ENCODE measurements around the gene KCNK18.
"Not testable (repeated sequence)": the region's sequence is repeated elsewhere in the genome, so short reads cannot be mapped to it uniquely, and the experiment has no call there.

KCNK18 gene

GRCh38 chr10:117166418-117167345, 30.6 kb upstream of the KCNK18 start:
- Mint-ChIP-seq H3K4me3 (peak overlapping the region; percentile 39), H3K4me1 (peaks cover 44% of the 10 kb centered on the region), H3K36me3 (no peaks in the 10 kb centered on the region), H3K27ac (peak overlapping the region; percentile 35), H3K27me3 (peaks cover 62% of the 10 kb centered on the region), H3K9me3 (no peaks in the 10 kb centered on the region)

DNA sequence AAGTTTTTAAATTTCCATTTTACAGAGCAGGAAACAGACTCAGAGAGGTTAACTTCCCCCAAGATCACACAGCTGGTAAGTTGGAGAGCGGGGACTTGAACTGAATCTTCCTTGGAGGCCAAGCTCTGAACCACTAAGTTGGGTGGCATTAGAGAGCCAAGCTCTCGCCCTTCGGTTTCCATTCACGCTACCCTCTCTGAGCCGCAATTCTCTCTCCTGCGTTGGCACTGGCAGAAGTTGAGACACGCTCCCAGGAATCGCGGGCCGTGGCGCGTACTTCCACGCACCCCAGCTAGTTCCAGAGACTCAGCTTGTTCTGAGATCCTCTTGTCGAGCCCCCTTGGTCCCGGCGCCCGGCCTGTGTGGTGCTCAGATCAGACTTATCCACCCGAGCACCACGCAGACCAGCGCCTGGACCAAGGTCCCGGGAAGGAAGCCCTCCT, 29.9 kb upstream of the KCNK18 start:
- Mint-ChIP-seq H3K4me1 (peaks cover 39% of the 10 kb centered on the region), H3K27me3 (peaks cover 61% of the 10 kb centered on the region), H3K9me3 (no peaks in the 10 kb centered on the region), H3K4me3 (peak overlapping the region; percentile 39), H3K27ac (no peak overlapping the region), H3K36me3 (no peaks in the 10 kb centered on the region)

DNA sequence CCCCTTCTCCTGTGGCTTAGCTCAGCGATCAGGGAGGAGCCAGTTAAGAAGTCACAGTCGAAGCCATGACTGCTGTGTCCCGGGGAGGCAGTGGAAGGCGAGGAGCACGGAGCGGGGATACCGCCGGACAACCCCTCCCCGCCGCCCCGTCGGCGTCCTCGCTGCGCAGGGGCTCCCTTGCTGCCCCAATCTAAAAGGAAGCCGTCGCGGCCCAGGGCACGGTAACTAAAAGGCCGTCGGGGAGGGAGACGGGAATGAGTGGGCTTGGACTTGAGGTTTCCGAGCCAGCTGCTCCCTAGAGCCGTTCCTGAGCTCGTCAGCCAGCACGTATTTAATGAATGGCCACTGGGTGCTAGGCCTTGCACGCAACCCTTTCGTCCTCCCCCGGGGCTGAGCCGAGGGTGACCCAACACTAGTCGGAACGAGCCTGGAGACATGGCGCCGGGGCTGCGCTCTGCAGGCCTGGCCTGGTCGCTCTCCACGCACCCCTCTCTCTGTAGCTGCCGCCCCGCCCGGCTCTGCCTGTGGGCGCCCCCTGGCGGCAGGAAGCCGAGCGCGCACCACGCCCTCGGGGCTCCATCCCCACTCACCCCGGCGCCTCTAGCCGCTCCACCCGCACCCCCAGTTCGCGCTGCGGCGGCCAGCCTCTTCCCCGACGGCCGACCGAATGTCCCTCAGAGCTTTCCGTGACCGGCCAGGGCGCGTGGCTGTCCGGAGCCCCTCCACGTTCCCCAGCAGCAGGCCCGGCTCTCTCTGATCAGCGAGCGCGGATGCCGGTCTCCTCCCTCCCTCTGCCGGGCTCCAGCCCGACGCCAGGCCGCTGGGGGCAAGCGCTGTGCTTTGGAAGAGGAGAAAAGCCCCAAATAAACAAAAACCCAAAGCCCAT, 29.3 kb upstream of the KCNK18 start:
- peaks cover 61% of the 10 kb centered on the region for H3K27me3 Mint-ChIP-seq
- no peaks in the 10 kb centered on the region for H3K36me3 Mint-ChIP-seq
- H3K27ac Mint-ChIP-seq = no peak overlapping the region
- peak overlapping the region; percentile 52 for H3K4me3 Mint-ChIP-seq
- peaks cover 35% of the 10 kb centered on the region for H3K4me1 Mint-ChIP-seq
- H3K9me3 Mint-ChIP-seq = no peaks in the 10 kb centered on the region

- Mint-ChIP-seq H3K9me3 (no peaks in the 10 kb centered on the region), H3K4me1 (peaks cover 35% of the 10 kb centered on the region), H3K27me3 (peaks cover 61% of the 10 kb centered on the region), H3K4me3 (no peak overlapping the region), H3K36me3 (no peaks in the 10 kb centered on the region), H3K27ac (no peak overlapping the region)
Measured at GRCh38 chr10:117168729-117169128, 28.6 kb upstream of the KCNK18 start.

DNA sequence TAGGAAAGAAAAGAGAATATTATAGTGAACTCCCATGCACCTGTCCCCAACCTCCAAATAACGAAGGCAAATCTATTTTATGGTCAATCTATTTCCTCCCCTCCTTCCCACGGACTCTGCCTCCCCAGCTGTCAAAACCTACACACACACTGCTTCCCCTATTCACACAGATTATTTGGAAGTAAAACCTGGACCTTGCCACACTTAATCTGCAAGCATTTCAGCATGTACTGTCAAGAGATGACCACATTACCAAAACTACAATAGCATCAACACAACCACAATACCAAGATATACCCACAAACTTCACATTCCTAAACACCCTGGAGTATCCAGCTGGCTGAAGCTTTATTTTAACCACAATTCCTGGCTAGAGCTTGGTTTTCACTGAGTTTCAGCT, 27.8 kb upstream of the KCNK18 start:
- Mint-ChIP-seq H3K27me3 (peaks cover 56% of the 10 kb centered on the region), H3K9me3 (no peaks in the 10 kb centered on the region), H3K36me3 (no peaks in the 10 kb centered on the region), H3K4me3 (no peak overlapping the region), H3K4me1 (peaks cover 34% of the 10 kb centered on the region), H3K27ac (no peak overlapping the region)

DNA sequence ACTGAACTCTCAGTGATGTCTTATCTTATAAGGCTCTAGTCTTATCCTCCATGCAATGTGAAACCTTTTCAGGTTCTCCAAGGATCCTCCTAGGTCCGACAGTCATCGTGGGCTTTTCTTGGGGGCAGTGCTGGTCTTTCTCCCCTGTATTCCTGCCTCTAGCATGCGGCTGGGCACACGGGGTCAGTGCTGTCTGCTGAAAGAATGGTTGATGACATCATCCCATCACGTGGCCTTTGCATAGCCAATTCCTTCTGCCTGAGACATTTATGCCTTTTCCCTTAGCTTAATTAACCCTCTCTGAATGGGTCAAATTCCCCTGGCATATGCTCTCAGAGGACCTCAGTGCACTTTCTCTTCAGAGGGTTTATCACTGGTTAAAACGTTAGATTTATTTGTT, 27.0 kb upstream of the KCNK18 start:
- peaks cover 34% of the 10 kb centered on the region for H3K4me1 Mint-ChIP-seq
- H3K9me3 Mint-ChIP-seq = no peaks in the 10 kb centered on the region
- H3K27me3 Mint-ChIP-seq = peaks cover 48% of the 10 kb centered on the region
- H3K27ac Mint-ChIP-seq = no peak overlapping the region
- H3K36me3 Mint-ChIP-seq = no peaks in the 10 kb centered on the region
- no peak overlapping the region for H3K4me3 Mint-ChIP-seq

GRCh38 chr10:117174439-117175214, 22.7 kb upstream of the KCNK18 start:
- no peaks in the 10 kb centered on the region for H3K9me3 Mint-ChIP-seq
- H3K36me3 Mint-ChIP-seq = no peaks in the 10 kb centered on the region
- H3K27ac Mint-ChIP-seq = no peak overlapping the region
- peak overlapping the region; percentile 93 for H3K4me3 Mint-ChIP-seq
- peaks cover 10% of the 10 kb centered on the region for H3K4me1 Mint-ChIP-seq
- peaks cover 20% of the 10 kb centered on the region for H3K27me3 Mint-ChIP-seq

DNA sequence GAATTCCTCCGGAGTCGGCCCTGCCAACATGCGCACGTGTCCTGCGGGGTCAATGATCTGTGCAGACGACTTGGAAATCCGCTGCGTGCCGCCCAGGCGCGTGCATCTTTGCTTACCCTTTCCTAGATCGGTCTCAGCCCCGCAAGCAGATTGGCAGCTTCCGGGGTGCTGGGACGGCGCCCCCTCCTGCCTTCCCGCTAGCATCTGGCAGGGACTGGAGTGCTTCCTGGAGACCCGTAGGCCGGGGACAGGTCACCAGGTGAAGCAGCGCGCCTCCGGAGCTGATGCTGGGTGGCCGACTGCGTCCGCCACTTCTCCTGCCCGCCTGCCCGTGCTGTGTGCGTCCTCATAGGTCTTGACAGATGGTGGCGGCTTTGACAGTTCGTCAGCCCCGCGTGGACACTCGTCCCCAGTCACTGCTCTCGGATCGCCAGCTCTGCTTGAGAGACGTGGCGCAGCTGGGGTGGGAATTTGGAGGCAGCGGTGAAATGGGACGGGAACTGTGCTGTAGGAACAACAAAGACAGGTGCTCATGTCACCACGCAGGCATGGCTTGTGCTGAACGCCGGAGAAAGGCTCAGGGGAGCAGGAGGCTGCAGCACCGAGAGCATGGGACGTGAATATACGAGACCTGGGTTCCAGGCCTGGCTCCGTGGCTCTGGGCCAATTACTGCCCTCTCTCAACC, 21.9 kb upstream of the KCNK18 start:
- peaks cover 22% of the 10 kb centered on the region for H3K27me3 Mint-ChIP-seq
- no peaks in the 10 kb centered on the region for H3K9me3 Mint-ChIP-seq
- H3K27ac Mint-ChIP-seq = no peak overlapping the region
- H3K4me1 Mint-ChIP-seq = peaks cover 10% of the 10 kb centered on the region
- H3K36me3 Mint-ChIP-seq = no peaks in the 10 kb centered on the region
- peak overlapping the region; percentile 93 for H3K4me3 Mint-ChIP-seq

- no peaks in the 10 kb centered on the region for H3K9me3 Mint-ChIP-seq
- no peaks in the 10 kb centered on the region for H3K36me3 Mint-ChIP-seq
- H3K27ac Mint-ChIP-seq = no peak overlapping the region
- peak overlapping the region; percentile 93 for H3K4me3 Mint-ChIP-seq
- peaks cover 19% of the 10 kb centered on the region for H3K27me3 Mint-ChIP-seq
- H3K4me1 Mint-ChIP-seq = peaks cover 10% of the 10 kb centered on the region
Measured at GRCh38 chr10:117175901-117176534, 21.3 kb upstream of the KCNK18 start.

GRCh38 chr10:117178190-117178589, 19.1 kb upstream of the KCNK18 start:
- no peaks in the 10 kb centered on the region for H3K9me3 Mint-ChIP-seq
- H3K36me3 Mint-ChIP-seq = no peaks in the 10 kb centered on the region
- H3K27me3 Mint-ChIP-seq = peaks cover 7% of the 10 kb centered on the region
- peaks cover 10% of the 10 kb centered on the region for H3K4me1 Mint-ChIP-seq
- no peak overlapping the region for H3K4me3 Mint-ChIP-seq
- H3K27ac Mint-ChIP-seq = no peak overlapping the region

- no peaks in the 10 kb centered on the region for H3K4me1 Mint-ChIP-seq
- H3K9me3 Mint-ChIP-seq = peaks cover 7% of the 10 kb centered on the region
- peaks cover 7% of the 10 kb centered on the region for H3K27me3 Mint-ChIP-seq
- no peak overlapping the region for H3K4me3 Mint-ChIP-seq
- H3K27ac Mint-ChIP-seq = no peak overlapping the region
- peaks cover 2% of the 10 kb centered on the region for H3K36me3 Mint-ChIP-seq
Measured at GRCh38 chr10:117184296-117184695, 13.0 kb upstream of the KCNK18 start.

DNA sequence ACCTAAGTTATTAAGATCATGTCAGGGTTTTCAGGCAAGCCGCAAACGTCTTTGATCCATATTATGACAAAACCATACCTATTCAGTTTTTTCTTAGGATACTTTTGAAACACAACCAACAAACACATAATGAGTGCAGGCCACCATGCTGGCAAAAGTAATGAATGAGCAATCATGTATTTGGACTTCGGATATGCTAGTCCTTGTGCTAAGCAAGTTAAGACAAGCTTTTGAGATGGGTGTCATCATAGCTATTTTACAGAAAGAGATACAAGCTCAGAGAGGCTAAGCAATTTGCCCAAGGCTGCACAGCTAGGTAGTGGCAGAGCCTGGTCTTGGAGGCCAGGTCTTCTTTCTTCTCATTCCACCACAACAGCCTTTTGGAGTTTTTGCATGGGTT, 12.5 kb upstream of the KCNK18 start:
- Mint-ChIP-seq H3K36me3 (peaks cover 4% of the 10 kb centered on the region), H3K4me3 (no peak overlapping the region), H3K27ac (no peak overlapping the region), H3K9me3 (peaks cover 7% of the 10 kb centered on the region), H3K27me3 (peaks cover 9% of the 10 kb centered on the region), H3K4me1 (no peaks in the 10 kb centered on the region)

GRCh38 chr10:117185817-117186216, 11.5 kb upstream of the KCNK18 start:
- not testable (repeated sequence) for H3K27ac Mint-ChIP-seq, H3K4me3 Mint-ChIP-seq, H3K4me1 Mint-ChIP-seq, H3K36me3 Mint-ChIP-seq, H3K27me3 Mint-ChIP-seq, H3K9me3 Mint-ChIP-seq

- Mint-ChIP-seq H3K4me3 (no peak overlapping the region), H3K27me3 (peaks cover 2% of the 10 kb centered on the region), H3K9me3 (peaks cover 7% of the 10 kb centered on the region), H3K27ac (no peak overlapping the region), H3K36me3 (peaks cover 4% of the 10 kb centered on the region), H3K4me1 (no peaks in the 10 kb centered on the region)
Measured at GRCh38 chr10:117186832-117187615, 10.3 kb upstream of the KCNK18 start.

Data from activated naive CD4-positive, alpha-beta T cell treated with anti-CD3 and anti-CD28 coated beads, Interleukin-2, amount 50 U/mL, for 24 hours (primary cell).